Measurements from ENCODE around the gene SLC22A4.

- TF ChIP-seq REST (IDR thresholded peaks at IDR 0.05; ENCODE audit: insufficient read depth in 1 of 2, low read depth in 2 of 2, low read length in 2 of 2) (no peak), TAF1 (IDR thresholded peaks at IDR 0.05; ENCODE audit: borderline replicate concordance, insufficient read depth, low read length) (no peak), POLR2AphosphoS5 (IDR thresholded peaks at IDR 0.05; ENCODE audit: low read depth, low read length) (no peak)
Measured at GRCh38 chr5:132300577-132301343, 6.6 kb downstream of the SLC22A4 start.

Data from PFSK-1 (cell line).